IPS-20b (cell line): ENCODE data around the gene MAP3K8.

ENCODE experiments used
- H3K27ac ChIP-seq: one replicate; pipeline ENCODE4 v1.5.1; 2013; ENCODE audit warnings: low read length
- H3K27me3 ChIP-seq: 2 replicates; pipeline ENCODE4 v1.6.1; 2013; ENCODE audit warnings: mild to moderate bottlenecking, low read length, inconsistent platforms; ENCODE audit not compliant: insufficient read depth
- H3K36me3 ChIP-seq: 2 replicates; pipeline ENCODE4 v1.6.1; 2013; ENCODE audit warnings: low read depth, mild to moderate bottlenecking, inconsistent platforms, low read length, moderate library complexity; ENCODE audit not compliant: insufficient read depth
- H3K4me1 ChIP-seq: 2 replicates; pipeline ENCODE4 v1.6.1; 2013; ENCODE audit warnings: mild to moderate bottlenecking, control low read depth, inconsistent platforms, low read length, moderate library complexity; ENCODE audit not compliant: insufficient read depth
- H3K4me3 ChIP-seq: 2 replicates; pipeline ENCODE4 v1.5.1; 2013; ENCODE audit warnings: mild to moderate bottlenecking, low read length, inconsistent platforms
- H3K9ac ChIP-seq: 2 replicates; pipeline ENCODE4 v1.6.1; 2013; ENCODE audit warnings: low read depth, mild to moderate bottlenecking, inconsistent platforms, low read length, moderate library complexity
- H3K9me3 ChIP-seq: 2 replicates; pipeline ENCODE4 v1.6.1; 2013; ENCODE audit warnings: mild to moderate bottlenecking, low read depth, low read length, inconsistent platforms; ENCODE audit not compliant: insufficient read depth

MAP3K8 gene

DNA sequence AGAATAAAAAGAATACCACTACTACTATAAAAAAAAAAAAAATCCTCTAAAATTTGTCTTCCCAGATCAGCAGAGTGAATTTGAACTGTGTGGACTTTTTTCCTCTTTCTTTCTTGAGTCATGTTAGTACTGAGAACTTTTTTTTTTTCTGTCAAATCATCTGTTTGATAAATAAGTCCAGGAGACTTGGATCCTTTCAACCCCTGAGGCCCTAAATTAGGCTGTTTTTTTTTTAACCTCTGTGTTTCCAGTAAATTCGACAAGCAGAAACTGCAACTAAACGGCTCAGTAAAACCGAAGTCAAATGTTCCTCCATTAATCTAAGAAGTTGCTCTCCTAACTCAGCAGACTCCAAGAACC lies 2.7 kb downstream of the MAP3K8 start:
- Histone ChIP-seq H3K4me1 (peaks cover 26% of the 10 kb centered on the region), H3K9ac (peak overlapping the region; percentile 14; the same call in 1 of the 2 replicates), H3K27ac (no peak overlapping the region), H3K27me3 (peaks cover 33% of the 10 kb centered on the region), H3K4me3 (peak overlapping the region; percentile 21; the same call in 1 of the 2 replicates), H3K9me3 (no peaks in the 10 kb centered on the region), H3K36me3 (peaks cover 17% of the 10 kb centered on the region)

DNA sequence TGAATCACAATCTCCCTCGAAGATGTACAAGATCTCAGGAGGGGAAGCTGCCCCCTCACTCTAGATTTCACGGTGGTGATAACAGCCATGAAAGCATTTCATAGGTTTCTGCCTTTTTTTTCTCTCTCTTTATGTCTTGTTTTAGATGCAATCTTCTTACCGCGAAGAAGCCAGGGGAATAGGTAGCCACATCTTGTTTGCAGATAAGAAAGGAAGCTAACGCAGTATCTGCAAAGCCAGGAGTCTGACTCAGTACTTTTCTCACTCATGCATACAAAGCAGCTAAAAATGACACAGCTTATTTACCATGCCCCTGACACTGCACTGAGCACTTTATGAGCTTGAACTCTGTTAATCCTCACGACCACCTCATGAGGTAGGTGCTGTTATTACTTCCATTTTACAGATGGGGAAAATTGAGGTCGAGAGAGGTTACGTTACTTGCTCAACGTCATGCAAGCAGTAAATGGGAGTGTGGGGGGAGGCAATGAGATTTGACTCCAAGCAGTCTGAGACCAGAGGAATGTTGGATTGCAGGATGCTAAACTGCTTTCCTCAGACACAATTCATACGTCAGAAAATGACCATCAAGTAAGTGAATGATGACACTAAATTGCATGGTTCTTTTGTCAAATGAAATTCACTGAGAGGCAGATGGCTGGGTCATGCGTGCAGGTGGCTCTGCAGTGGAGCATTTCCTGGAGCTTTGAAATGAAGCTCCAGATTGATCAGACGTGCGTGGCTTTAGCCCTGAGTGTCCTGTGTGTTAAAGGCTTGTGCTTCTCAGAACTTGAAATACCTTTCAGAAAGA lies 3.3 kb downstream of the MAP3K8 start:
- peaks cover 19% of the 10 kb centered on the region for H3K36me3 ChIP-seq

DNA sequence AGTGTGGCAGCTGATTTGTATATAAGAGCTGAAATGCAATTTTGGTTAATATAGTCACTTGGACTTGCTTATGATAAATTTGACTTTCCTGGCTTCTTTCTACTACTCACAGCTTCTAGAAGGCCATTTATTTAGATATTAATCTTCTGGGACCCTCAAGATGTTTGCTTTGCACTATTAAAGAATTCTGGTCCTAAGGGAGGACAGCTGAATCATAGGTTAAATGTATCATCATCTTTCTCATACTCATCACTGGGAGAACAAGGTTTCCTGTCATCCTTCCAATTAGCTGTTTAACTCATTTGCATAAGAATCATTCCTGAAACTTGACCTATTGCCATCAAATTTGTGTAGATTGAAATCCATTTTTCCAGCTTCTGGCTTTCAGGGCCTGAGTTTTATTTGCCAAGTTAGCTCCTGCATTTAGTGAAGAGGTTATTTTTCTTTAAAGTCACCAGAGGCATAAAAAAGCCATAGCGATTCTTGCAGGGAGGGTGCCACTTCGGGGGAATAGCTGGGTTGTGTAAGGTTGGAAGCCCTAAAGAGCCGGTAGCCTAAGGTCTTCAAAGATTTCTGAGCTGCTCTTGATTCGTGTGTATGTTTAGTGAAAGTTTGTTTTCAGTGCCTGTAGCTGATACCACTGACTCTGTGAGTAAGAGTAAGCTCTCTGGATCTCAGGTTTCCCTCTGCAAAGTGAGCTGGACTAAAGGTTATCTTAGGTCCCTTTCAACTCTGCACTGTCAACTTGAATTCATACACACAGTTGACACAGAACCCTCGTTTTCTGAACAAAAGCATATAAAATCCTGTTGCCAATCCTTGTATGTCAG lies 4.3 kb downstream of the MAP3K8 start:
- Histone ChIP-seq H3K9ac (no peak overlapping the region), H3K27ac (no peak overlapping the region), H3K4me3 (no peak overlapping the region), H3K27me3 (peaks cover 18% of the 10 kb centered on the region; the same call in 1 of the 2 replicates), H3K9me3 (no peaks in the 10 kb centered on the region), H3K36me3 (peaks cover 19% of the 10 kb centered on the region), H3K4me1 (peaks cover 26% of the 10 kb centered on the region)

More for the DNA sequence above, 3.3 kb downstream of the MAP3K8 start:
- Histone ChIP-seq H3K27me3 (peaks cover 27% of the 10 kb centered on the region; the same call in 1 of the 2 replicates), H3K27ac (no peak overlapping the region), H3K9ac (peak overlapping the region; percentile 14; the same call in 1 of the 2 replicates), H3K4me3 (peak overlapping the region; percentile 21; the same call in 1 of the 2 replicates), H3K4me1 (peaks cover 26% of the 10 kb centered on the region), H3K9me3 (no peaks in the 10 kb centered on the region)

DNA sequence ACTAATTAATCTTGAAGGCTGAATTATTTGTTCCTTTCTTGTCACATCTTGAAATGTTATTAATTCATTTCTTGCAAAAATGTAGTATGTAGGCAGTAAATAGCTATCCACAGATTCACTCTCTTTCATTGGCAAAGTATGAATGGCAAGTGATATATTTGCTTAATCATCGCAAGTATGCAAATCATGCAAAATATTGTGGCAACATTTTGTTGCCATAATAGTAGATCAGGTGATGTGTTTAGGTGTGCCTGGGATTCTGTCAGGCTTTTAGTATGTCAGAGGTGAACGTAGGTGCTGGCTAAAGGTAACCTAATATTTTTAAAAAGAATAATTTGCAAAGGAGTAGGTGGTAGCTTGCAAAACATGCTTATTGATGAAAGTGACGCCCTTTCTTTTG lies 5.9 kb downstream of the MAP3K8 start:
- Histone ChIP-seq H3K9me3 (no peaks in the 10 kb centered on the region), H3K36me3 (peaks cover 19% of the 10 kb centered on the region), H3K27me3 (peaks cover 12% of the 10 kb centered on the region; the same call in 1 of the 2 replicates), H3K4me3 (no peak overlapping the region), H3K27ac (no peak overlapping the region), H3K4me1 (peaks cover 26% of the 10 kb centered on the region), H3K9ac (no peak overlapping the region)

DNA sequence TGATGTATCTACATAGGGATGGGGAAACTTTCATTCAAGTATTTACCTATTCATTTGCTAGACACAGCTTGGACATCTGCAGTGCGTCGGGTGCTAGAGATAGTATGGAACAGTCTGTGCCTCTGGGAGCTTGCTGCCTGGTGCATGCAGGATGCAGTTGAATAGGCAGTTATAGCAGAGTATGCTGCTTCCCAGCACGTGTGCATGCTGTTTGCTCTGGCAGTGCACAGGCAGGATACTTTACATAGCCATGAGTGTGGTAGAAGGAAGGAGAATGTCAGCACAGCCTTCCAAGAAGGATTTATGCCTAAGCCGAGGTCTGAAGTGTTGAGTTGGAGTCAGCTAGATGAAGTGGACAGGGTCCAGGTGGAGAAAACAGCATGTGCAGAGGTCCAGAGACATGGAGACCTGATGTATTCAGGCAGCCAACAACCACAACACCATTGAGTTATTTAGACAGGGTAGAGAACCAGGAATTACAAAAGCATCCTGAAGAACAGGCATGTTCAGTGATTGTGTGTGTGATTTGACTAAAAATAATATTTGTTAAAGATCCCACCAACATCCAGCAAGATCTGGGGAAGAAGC lies 8.1 kb downstream of the MAP3K8 start:
- Histone ChIP-seq H3K27me3 (no peaks in the 10 kb centered on the region), H3K36me3 (peaks cover 23% of the 10 kb centered on the region), H3K9me3 (no peaks in the 10 kb centered on the region), H3K9ac (no peak overlapping the region), H3K4me3 (no peak overlapping the region), H3K27ac (no peak overlapping the region), H3K4me1 (peaks cover 18% of the 10 kb centered on the region)

DNA sequence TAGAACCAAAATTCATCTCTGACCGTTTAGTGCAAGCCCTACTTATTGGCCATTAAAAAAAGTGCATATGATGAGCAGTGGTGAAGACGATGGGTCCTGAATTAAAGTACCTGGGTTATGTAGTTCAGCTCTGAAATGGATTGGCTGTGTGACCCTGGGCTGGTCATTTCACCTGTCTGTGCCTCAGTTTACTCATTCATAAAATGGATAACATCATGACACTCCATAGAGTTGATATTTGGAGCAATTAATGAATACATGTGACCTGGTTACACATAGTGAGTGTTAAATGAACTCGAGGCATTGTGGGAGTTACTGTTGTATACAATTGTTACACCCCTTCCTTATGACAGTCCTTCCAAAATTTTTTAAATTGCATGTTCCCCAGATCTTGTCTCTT lies 9.1 kb downstream of the MAP3K8 start:
- no peaks in the 10 kb centered on the region for H3K27me3 ChIP-seq
- peaks cover 8% of the 10 kb centered on the region for H3K4me1 ChIP-seq
- no peak overlapping the region for H3K27ac ChIP-seq
- no peak overlapping the region for H3K9ac ChIP-seq
- no peaks in the 10 kb centered on the region for H3K9me3 ChIP-seq
- H3K4me3 ChIP-seq, result no peak overlapping the region
- H3K36me3 ChIP-seq, result peaks cover 30% of the 10 kb centered on the region

DNA sequence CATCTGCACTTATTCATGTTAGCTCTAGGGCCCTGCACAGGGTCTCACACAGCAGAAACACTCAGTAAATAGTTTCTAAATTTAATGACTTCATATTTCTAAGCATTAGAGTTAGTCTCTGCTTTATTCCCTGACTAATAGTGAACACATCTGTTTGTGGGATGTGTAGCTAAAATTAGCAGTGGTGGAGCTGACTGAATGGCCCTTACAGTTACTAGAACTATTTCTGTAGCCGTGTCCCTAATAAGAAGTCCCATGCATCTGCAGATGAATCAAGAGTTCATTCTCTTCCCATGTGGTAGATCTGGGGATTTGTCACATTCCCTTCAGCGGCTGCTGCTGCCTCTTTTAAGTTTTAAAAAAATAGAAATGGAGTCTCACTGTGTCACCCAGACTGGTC lies 11.7 kb downstream of the MAP3K8 start:
- H3K36me3 ChIP-seq, result peaks cover 32% of the 10 kb centered on the region

DNA sequence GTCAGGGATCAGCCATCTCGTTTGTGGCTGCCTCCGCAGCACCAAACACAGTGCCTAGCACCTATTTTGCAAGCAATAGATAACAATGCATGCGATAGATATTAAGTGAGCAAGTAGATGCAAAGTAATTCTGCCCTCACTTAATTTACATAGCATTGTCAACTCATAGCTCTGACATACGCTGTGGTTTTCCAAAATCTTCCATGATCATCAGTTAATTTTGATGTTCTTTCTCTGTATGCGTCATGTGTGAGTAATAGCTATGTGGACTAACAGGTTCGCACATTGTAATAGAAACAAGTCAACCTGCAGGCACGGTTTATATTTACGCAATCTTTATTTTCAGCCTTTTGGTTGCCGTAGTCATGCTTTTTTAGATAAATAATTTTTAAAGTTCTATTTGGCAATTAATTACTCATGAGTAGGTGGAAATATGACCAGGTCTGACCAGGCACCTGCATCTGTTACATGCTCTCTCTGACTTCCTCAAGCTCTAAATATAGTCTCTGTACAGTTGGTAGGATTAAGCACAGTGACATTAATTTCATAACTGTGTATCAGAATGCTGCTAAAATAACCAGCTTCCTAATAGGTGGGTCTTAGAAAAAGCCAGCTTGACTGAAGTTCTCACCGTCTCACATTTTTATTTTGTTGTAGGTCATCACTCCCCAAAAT lies 13.3 kb downstream of the MAP3K8 start:
- no peak overlapping the region for H3K9ac ChIP-seq
- H3K27ac ChIP-seq, result no peak overlapping the region

More for the DNA sequence above, 11.7 kb downstream of the MAP3K8 start:
- H3K9ac ChIP-seq, result no peak overlapping the region
- no peak overlapping the region for H3K27ac ChIP-seq
- H3K4me1 ChIP-seq, result no peaks in the 10 kb centered on the region
- H3K9me3 ChIP-seq, result no peaks in the 10 kb centered on the region
- H3K4me3 ChIP-seq, result no peak overlapping the region
- no peaks in the 10 kb centered on the region for H3K27me3 ChIP-seq

DNA sequence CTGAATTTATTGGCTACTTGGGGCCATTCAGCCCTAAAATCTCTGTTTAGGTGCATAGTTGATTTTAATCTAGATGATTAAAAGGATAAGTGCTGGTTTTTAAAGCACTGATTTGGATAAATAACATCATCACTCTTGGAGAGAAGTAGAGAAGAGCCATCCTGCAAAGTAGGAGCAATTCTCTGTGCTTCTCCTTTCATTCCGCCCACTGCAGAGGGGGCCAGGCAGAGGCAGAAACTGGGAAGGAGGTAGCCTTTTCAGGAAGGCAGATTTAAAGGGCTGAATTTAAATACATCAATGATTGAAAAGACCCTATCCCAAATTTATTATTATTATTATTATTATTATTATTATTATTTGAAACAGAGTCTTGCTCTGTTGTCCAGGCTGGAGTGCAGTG lies 14.1 kb downstream of the MAP3K8 start:
- H3K9me3 ChIP-seq, result no peaks in the 10 kb centered on the region
- peaks cover 28% of the 10 kb centered on the region for H3K36me3 ChIP-seq
- no peak overlapping the region for H3K4me3 ChIP-seq
- H3K27ac ChIP-seq, result no peak overlapping the region
- H3K9ac ChIP-seq, result no peak overlapping the region
- no peaks in the 10 kb centered on the region for H3K4me1 ChIP-seq
- H3K27me3 ChIP-seq, result no peaks in the 10 kb centered on the region

More for the DNA sequence above, 13.3 kb downstream of the MAP3K8 start:
- Histone ChIP-seq H3K36me3 (peaks cover 28% of the 10 kb centered on the region), H3K27me3 (no peaks in the 10 kb centered on the region), H3K4me3 (no peak overlapping the region), H3K4me1 (no peaks in the 10 kb centered on the region), H3K9me3 (no peaks in the 10 kb centered on the region)

DNA sequence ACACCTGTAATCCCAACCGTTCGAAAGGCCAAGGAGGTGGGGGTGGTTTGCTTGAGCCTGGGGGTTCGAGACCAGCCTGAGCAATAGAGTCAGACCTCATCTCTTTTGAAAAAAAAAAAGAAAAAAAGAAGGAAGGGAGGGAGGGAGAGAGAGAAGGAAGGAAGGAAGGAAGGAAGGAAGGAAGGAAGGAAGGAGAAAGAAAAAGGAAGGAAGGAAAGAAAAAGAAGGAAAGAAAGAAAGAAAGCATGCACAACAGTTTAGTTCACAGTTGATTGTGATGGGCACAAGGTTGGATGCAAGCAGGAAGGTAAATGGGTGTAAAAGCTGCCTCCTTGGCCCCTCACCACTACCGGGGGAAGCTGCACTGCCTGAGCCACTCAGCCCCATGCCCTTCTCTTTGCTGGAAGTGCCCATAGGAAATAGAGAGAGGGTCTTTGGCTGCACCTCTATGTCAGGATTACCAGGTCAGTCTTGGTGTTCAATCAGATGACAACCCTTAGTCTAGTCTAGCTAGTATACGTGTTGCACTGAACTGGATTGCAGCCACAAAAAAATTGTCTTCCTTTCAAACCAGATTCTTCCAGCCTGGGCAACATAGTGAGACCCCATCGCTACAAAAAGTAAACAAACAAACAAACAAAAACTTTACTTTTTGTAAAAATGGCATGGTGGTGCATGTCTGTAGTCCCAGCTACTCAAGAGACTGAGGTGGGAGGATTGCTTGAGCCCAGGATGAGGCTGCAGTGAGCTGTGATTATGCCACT lies 20.0 kb downstream of the MAP3K8 start:
- Histone ChIP-seq H3K27ac (no peak overlapping the region), H3K4me1 (peaks cover 9% of the 10 kb centered on the region), H3K4me3 (no peak overlapping the region), H3K36me3 (peaks cover 21% of the 10 kb centered on the region), H3K27me3 (no peaks in the 10 kb centered on the region), H3K9ac (no peak overlapping the region), H3K9me3 (no peaks in the 10 kb centered on the region)
